Neural cell (in vitro differentiated cells): ENCODE data around the gene DNAJC8.

Experiments used
- EP300 ChIP-seq: fragments of 450-650 bp; conservative IDR thresholded peaks from 2 replicates; pipeline ENCODE4 v1.6.1; 2014; ENCODE audit warnings: antibody characterized with exemption, mild to moderate bottlenecking, moderate library complexity; ENCODE audit not compliant: poor library complexity, severe bottlenecking
- EZH2 ChIP-seq: fragments of 200-600, 300-800 bp; shearing (Covaris generic), sonication (generic); IDR thresholded peaks from 2 replicates; pipeline ENCODE4 v1.6.1; 2014; ENCODE audit warnings: antibody characterized with exemption, low read length, borderline replicate concordance, mild to moderate bottlenecking; ENCODE audit not compliant: insufficient read depth, poor library complexity, severe bottlenecking
- POLR2AphosphoS5 ChIP-seq: IDR thresholded peaks from 2 replicates; pipeline ENCODE4 v1.6.1; 2012
- TF ChIP-seq, protein P1 (sequence below): fragments of 450-650 bp; IDR thresholded peaks from 2 replicates; pipeline ENCODE4 v1.5.1; 2014; ENCODE audit warnings: antibody characterized with exemption, mild to moderate bottlenecking, moderate library complexity; ENCODE audit not compliant: poor library complexity, severe bottlenecking
- TF ChIP-seq, protein P2 (sequence below): IDR thresholded peaks from 2 replicates; pipeline ENCODE4 v1.6.1; 2012; ENCODE audit warnings: borderline replicate concordance

DNA sequence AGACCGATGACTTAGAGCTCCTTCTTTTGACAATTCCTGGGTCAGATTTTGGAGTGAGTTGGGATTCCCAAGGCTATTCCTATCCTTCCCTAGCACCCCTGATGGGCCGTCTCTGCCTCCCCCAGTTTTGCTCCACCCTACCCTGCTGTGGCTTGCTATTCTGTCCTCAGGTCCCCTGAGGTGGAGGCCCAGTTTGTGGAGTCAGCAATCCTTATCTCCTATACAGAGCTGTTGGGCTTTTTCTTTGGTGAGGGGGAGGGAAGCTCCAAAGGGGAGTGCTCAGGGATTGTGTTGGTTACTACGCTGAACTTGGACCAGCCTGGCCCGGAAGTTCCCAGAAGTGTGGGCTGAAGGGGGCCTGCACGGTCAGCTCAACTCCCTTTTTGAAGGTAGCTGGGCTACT lies 34.1 kb upstream of the DNAJC8 start:
- TF ChIP-seq, protein P1, sequence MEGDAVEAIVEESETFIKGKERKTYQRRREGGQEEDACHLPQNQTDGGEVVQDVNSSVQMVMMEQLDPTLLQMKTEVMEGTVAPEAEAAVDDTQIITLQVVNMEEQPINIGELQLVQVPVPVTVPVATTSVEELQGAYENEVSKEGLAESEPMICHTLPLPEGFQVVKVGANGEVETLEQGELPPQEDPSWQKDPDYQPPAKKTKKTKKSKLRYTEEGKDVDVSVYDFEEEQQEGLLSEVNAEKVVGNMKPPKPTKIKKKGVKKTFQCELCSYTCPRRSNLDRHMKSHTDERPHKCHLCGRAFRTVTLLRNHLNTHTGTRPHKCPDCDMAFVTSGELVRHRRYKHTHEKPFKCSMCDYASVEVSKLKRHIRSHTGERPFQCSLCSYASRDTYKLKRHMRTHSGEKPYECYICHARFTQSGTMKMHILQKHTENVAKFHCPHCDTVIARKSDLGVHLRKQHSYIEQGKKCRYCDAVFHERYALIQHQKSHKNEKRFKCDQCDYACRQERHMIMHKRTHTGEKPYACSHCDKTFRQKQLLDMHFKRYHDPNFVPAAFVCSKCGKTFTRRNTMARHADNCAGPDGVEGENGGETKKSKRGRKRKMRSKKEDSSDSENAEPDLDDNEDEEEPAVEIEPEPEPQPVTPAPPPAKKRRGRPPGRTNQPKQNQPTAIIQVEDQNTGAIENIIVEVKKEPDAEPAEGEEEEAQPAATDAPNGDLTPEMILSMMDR, result no peak
- TF ChIP-seq EZH2, result no peak
- TF ChIP-seq, protein P2, sequence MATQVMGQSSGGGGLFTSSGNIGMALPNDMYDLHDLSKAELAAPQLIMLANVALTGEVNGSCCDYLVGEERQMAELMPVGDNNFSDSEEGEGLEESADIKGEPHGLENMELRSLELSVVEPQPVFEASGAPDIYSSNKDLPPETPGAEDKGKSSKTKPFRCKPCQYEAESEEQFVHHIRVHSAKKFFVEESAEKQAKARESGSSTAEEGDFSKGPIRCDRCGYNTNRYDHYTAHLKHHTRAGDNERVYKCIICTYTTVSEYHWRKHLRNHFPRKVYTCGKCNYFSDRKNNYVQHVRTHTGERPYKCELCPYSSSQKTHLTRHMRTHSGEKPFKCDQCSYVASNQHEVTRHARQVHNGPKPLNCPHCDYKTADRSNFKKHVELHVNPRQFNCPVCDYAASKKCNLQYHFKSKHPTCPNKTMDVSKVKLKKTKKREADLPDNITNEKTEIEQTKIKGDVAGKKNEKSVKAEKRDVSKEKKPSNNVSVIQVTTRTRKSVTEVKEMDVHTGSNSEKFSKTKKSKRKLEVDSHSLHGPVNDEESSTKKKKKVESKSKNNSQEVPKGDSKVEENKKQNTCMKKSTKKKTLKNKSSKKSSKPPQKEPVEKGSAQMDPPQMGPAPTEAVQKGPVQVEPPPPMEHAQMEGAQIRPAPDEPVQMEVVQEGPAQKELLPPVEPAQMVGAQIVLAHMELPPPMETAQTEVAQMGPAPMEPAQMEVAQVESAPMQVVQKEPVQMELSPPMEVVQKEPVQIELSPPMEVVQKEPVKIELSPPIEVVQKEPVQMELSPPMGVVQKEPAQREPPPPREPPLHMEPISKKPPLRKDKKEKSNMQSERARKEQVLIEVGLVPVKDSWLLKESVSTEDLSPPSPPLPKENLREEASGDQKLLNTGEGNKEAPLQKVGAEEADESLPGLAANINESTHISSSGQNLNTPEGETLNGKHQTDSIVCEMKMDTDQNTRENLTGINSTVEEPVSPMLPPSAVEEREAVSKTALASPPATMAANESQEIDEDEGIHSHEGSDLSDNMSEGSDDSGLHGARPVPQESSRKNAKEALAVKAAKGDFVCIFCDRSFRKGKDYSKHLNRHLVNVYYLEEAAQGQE, result no peak
- no peak for TF ChIP-seq EP300
- no peak for TF ChIP-seq POLR2AphosphoS5
